Measurements from ENCODE around the gene GGCX.

Gene GGCX

GRCh38 chr2:85516653-85517389, 44.5 kb downstream of the GGCX start:
- TF ChIP-seq, protein P1, sequence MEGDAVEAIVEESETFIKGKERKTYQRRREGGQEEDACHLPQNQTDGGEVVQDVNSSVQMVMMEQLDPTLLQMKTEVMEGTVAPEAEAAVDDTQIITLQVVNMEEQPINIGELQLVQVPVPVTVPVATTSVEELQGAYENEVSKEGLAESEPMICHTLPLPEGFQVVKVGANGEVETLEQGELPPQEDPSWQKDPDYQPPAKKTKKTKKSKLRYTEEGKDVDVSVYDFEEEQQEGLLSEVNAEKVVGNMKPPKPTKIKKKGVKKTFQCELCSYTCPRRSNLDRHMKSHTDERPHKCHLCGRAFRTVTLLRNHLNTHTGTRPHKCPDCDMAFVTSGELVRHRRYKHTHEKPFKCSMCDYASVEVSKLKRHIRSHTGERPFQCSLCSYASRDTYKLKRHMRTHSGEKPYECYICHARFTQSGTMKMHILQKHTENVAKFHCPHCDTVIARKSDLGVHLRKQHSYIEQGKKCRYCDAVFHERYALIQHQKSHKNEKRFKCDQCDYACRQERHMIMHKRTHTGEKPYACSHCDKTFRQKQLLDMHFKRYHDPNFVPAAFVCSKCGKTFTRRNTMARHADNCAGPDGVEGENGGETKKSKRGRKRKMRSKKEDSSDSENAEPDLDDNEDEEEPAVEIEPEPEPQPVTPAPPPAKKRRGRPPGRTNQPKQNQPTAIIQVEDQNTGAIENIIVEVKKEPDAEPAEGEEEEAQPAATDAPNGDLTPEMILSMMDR (IDR thresholded peaks at IDR 0.05; ENCODE audit: insufficient read depth, missing control alignments), result no peak
- FAIRE-seq, result no peak
- DNase-seq (ENCODE audit: insufficient read length, low spot score), result no peak

DNA sequence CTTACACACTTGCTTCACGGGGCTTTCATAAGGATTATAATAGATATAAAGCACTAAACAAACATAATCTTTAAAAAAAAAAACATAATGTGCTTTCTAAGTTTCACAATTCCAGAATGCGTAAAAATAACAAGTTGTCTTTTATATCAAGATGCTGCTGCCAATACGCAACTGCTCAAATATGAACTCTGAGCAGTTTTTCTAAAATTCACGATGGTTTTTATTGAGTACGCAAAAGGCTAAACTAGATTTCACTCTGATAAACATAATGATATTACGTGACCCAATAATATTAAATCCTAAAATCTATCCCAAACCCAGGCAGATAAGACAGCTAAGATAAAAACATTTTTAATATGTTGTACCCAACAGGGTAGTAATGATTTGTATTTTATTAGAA, 47.0 kb downstream of the GGCX start:
- TF ChIP-seq, protein P1 (IDR thresholded peaks at IDR 0.05; ENCODE audit: insufficient read depth, missing control alignments), result no peak
- DNase-seq (ENCODE audit: insufficient read length, low spot score), result no peak
- no peak for FAIRE-seq

GRCh38 chr2:85511008-85511811, 50.1 kb downstream of the GGCX start:
- TF ChIP-seq, protein P1 (IDR thresholded peaks at IDR 0.05; ENCODE audit: insufficient read depth, missing control alignments), result no peak
- no peak for FAIRE-seq

GRCh38 chr2:85506768-85507181, 54.5 kb downstream of the GGCX start:
- FAIRE-seq (no peak), DNase-seq (ENCODE audit: insufficient read length, low spot score) (no peak)
- TF ChIP-seq, protein P1 (IDR thresholded peaks at IDR 0.05; ENCODE audit: insufficient read depth, missing control alignments), result no peak

More at GRCh38 chr2:85511008-85511811, 50.1 kb downstream of the GGCX start:
- DNase-seq (ENCODE audit: insufficient read length, low spot score), result no peak

DNA sequence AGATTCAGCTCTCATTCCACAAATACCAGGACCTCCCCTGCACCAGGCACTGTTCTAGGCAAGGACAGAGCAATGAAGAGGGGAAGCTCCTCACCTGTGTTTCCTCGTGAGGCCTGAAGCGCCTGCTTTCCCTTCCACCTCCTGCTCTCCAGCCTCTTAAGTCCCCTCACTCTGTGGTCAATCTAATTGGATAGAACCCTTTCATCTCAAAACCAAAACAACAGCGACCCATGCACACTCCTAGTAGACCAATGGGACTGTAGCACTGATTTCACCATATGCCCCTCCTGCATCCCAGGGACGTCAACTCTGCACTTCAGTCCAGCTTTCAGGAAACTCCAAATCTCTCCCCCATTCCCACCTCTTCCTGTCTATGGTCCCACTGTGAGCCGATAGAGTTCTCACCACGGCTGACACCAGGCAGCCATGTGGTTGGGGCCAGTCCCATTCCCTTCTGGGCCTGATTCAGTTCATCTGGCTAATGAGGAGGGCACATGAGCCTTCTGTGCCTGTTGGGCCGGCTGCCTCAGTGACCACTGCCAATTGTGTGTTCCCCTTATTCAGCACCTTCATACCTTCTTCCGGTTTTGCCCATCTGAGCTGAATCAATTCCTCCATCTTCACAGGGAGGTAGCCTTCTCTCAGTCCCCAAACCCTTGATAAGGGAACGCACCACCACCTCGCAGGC, 55.6 kb downstream of the GGCX start:
- no peak for DNase-seq (ENCODE audit: insufficient read length, low spot score)
- TF ChIP-seq, protein P1 (IDR thresholded peaks at IDR 0.05; ENCODE audit: insufficient read depth, missing control alignments), result no peak
- no peak for FAIRE-seq

DNA sequence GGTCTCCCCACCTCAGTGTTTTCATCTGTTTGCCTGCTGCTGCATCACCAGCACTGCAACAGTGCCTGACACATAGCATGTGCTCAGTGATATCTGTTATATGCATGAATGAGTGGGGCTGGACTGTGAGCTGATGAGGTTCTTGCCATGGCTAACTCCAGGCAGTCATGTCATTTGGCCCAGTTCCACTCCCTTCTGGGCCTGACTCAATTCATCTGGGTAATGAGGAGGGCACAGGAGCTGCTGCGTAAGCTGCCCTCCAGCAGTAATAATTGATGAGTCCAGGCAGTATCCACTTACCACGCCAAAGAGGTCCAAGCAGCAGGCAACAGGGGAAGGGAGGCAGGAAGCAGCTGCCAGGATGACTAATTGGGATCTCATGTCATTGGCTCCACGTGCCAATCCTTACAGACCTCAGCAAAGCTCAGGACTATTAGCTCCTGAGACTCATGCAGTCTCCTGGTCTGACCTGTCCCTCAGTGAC, 56.5 kb downstream of the GGCX start:
- DNase-seq (ENCODE audit: insufficient read length, low spot score), result no peak
- TF ChIP-seq, protein P1 (IDR thresholded peaks at IDR 0.05; ENCODE audit: insufficient read depth, missing control alignments), result no peak
- no peak for FAIRE-seq

All from D721Med (cell line).